GM13976 (cell line): ENCODE data around the gene TBCEL.
"Not testable (repeated sequence)": the region's sequence is repeated elsewhere in the genome, so short reads cannot be mapped to it uniquely, and the experiment has no call there.

ENCODE experiments used
- DNase-seq: peaks from one replicate; pipeline ENCODE4 v3.0.0; 2012; ENCODE audit warnings: low spot score
- in situ Hi-C: fragments of 300-500 bp; cut with MboI; formaldehyde crosslinking; loops from one replicate; pipeline ENCODE4 v1.12.0; 2022; ENCODE audit warnings: low sequenced_read_pairs, mixed read lengths, inconsistent platforms; ENCODE audit not compliant: unreplicated experiment
- TF ChIP-seq, protein P1 (sequence below): IDR thresholded peaks from 2 replicates; pipeline ENCODE4 v1.5.1; 2012; ENCODE audit warnings: borderline replicate concordance, mild to moderate bottlenecking; ENCODE audit not compliant: insufficient read depth; ENCODE audit errors: extremely low read depth, missing control alignments, control extremely low read depth

Gene TBCEL

DNA sequence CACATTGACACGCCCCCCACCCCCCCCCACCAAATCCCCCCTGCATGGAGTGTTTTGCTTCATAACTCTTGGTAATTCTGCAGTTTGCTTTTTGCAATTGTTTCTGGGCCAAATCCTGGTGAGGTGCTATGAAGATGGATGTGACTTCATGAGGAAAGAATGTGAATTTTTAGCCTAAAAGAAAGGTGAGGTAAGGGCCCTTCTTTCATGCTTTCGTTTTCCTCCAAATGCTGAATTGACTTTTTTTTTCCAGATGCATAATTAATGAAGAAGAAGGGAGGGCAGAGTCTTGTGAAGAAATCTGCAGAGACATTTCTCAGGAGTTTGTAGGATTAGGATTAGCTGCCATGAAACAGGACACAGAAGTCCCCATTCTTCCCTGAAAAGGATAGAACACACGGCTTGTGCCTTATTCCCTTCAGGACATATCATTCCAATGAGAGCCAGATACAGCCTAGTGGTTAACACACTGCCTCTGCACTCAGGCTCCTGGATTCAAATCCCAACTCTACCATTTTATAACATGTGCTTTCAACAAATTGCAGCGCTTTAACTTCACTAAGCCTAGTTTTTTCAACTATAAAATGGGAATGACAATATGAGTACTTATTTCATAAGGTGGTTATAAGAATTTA, 19.6 kb upstream of the TBCEL start:
- in situ Hi-C loops, result no loop called here

DNA sequence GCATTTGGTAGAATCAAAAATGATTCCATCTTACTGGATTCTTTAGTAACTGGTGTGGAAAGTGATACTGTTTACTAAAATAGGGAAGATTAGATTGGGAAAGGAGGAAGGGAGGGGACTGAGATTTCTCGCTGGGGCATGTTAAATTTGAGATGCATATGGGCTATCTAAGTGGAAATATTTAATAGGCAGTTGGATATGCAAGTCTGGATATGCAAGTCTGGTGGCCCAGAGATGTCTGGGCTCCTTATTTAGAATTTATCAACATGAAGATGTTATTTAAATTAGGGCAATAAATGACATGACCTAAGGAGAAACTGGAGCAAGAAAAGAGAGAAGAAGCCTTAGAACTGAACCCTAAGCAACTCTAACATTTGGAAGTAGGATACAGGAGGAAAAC, 17.0 kb upstream of the TBCEL start:
- TF ChIP-seq, protein P1, sequence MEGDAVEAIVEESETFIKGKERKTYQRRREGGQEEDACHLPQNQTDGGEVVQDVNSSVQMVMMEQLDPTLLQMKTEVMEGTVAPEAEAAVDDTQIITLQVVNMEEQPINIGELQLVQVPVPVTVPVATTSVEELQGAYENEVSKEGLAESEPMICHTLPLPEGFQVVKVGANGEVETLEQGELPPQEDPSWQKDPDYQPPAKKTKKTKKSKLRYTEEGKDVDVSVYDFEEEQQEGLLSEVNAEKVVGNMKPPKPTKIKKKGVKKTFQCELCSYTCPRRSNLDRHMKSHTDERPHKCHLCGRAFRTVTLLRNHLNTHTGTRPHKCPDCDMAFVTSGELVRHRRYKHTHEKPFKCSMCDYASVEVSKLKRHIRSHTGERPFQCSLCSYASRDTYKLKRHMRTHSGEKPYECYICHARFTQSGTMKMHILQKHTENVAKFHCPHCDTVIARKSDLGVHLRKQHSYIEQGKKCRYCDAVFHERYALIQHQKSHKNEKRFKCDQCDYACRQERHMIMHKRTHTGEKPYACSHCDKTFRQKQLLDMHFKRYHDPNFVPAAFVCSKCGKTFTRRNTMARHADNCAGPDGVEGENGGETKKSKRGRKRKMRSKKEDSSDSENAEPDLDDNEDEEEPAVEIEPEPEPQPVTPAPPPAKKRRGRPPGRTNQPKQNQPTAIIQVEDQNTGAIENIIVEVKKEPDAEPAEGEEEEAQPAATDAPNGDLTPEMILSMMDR, result no peak

More for the DNA sequence above, 19.6 kb upstream of the TBCEL start:
- TF ChIP-seq, protein P1, result no peak
- DNase-seq, result no peak

GRCh38 chr11:121008551-121008950, 15.4 kb upstream of the TBCEL start:
- TF ChIP-seq, protein P1, result no peak
- in situ Hi-C loops, result no loop called here
- no peak for DNase-seq

More for the DNA sequence above, 17.0 kb upstream of the TBCEL start:
- in situ Hi-C loops, result no loop called here
- no peak for DNase-seq

GRCh38 chr11:121012091-121012490, 11.8 kb upstream of the TBCEL start:
- no peak for DNase-seq
- TF ChIP-seq, protein P1, result no peak
- in situ Hi-C loops, result no loop called here

- DNase-seq, result no peak
- in situ Hi-C loops, result no loop called here
- TF ChIP-seq, protein P1, result no peak
Observed at GRCh38 chr11:121018746-121019145, 5.2 kb upstream of the TBCEL start.

- in situ Hi-C loops, result not testable (repeated sequence)
Observed at GRCh38 chr11:121021718-121022117, 2.2 kb upstream of the TBCEL start.

DNA sequence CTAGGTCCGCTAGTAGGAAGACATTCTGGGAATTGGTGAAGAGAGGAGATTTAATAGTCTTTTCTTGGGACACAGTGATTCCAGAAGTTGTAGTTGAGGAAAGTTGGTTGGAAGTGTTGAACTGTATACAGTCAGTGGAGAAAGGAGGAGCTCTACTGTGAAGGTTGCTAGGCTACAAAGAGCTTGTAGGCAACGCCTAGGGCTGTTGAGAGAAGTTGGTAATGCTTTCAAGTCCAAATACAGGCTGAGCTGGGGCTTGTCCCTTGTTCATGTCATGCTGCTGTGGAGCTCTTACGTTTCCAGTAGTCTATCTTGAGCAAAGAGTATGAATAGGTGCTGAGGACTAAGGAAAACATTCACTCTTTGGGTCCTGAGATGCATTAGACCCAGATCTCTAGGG, 1.1 kb downstream of the TBCEL start:
- in situ Hi-C loops, result no loop called here
- TF ChIP-seq, protein P1, result no peak
- peak; percentile 27 for DNase-seq

More at GRCh38 chr11:121021718-121022117, 2.2 kb upstream of the TBCEL start:
- not testable (repeated sequence) for DNase-seq
